ENCODE data around the gene BCKDHA. TPM values are rescaled to one million over a fixed set of nuclear protein-coding genes. Genes with fewer than 3 reads are reported as not detected.

BCKDHA gene
- total RNA-seq, 4 donors from 2014 or later = 80.8 to 115 (median 84.1) TPM

- Histone ChIP-seq H3K27ac (peak overlapping the region; percentile 51 to 83 (median 78)), H3K9me3 (no peaks in the 10 kb centered on the region), H3K4me1 (peaks cover 51 to 61% of the 10 kb centered on the region in 2 donors), H3K4me3 (no peak overlapping the region), H3K36me3 (peaks cover 0 to 34% of the 10 kb centered on the region in 2 donors), H3K27me3 (no peaks in the 10 kb centered on the region)
- no peak for DNase-seq
- no peak for ATAC-seq
- TF ChIP-seq CTCF (IDR thresholded peaks at IDR 0.05 in 4 of 5, conservative IDR thresholded peaks at IDR 0.05 in 1 of 5) = no peak
- TF ChIP-seq POLR2A (IDR thresholded peaks at IDR 0.05) = no peak
- in situ Hi-C loops (cut with MboI; ENCODE audit: low sequenced_read_pairs in 4 of 4) (no loop called here), intact Hi-C loops (cut with DNase I; ENCODE audit: low total_unique reads) (loop anchor here (2.0 kb wide), 1 partner anchor 15 kb away; no protein-coding TSS in a partner anchor)
Measured at GRCh38 chr19:41413947-41414346, 16.3 kb downstream of the BCKDHA start.

GRCh38 chr19:41414461-41414860, 16.8 kb downstream of the BCKDHA start:
- DNase-seq (no peak), ATAC-seq (no peak)
- peaks cover 47 to 56% of the 10 kb centered on the region in 2 donors for H3K4me1 ChIP-seq
- no peaks in the 10 kb centered on the region for H3K27me3 ChIP-seq
- TF ChIP-seq CTCF (IDR thresholded peaks at IDR 0.05 in 4 of 5, conservative IDR thresholded peaks at IDR 0.05 in 1 of 5) = no peak
- TF ChIP-seq POLR2A (IDR thresholded peaks at IDR 0.05) = no peak
- in situ Hi-C loops (cut with MboI; ENCODE audit: low sequenced_read_pairs in 4 of 4) = no loop called here
- intact Hi-C loops (cut with DNase I; ENCODE audit: low total_unique reads) = loop anchor here (2.0 kb wide), 1 partner anchor 16 kb away; no protein-coding TSS in a partner anchor
- peaks cover 0 to 40% of the 10 kb centered on the region in 2 donors for H3K36me3 ChIP-seq
- peak overlapping the region; percentile 51 to 83 (median 78) for H3K27ac ChIP-seq
- H3K9me3 ChIP-seq = no peaks in the 10 kb centered on the region
- no peak overlapping the region for H3K4me3 ChIP-seq

GRCh38 chr19:41415154-41415571, 17.5 kb downstream of the BCKDHA start:
- peak; percentile 78 to 82 for ATAC-seq
- Histone ChIP-seq H3K27me3 (no peaks in the 10 kb centered on the region), H3K4me3 (no peak overlapping the region), H3K9me3 (no peaks in the 10 kb centered on the region), H3K36me3 (peaks cover 0 to 47% of the 10 kb centered on the region in 2 donors), H3K4me1 (peaks cover 41 to 49% of the 10 kb centered on the region in 2 donors), H3K27ac (peak overlapping the region; percentile 51 to 83 (median 78))
- DNase-seq = peak; percentile 52 to 89
- intact Hi-C loops (cut with DNase I; ENCODE audit: low total_unique reads) (loop anchor here (2.0 kb wide), 1 partner anchor 16 kb away; no protein-coding TSS in a partner anchor), in situ Hi-C loops (cut with MboI; ENCODE audit: low sequenced_read_pairs in 4 of 4) (no loop called here)
- no peak for TF ChIP-seq CTCF (IDR thresholded peaks at IDR 0.05 in 4 of 5, conservative IDR thresholded peaks at IDR 0.05 in 1 of 5)
- no peak for TF ChIP-seq POLR2A (IDR thresholded peaks at IDR 0.05)

GRCh38 chr19:41416194-41416674, 18.6 kb downstream of the BCKDHA start:
- H3K4me3 ChIP-seq = no peak overlapping the region
- H3K9me3 ChIP-seq = no peaks in the 10 kb centered on the region
- intact Hi-C loops (cut with DNase I; ENCODE audit: low total_unique reads) = no loop called here
- DNase-seq = no peak
- peaks cover 30 to 41% of the 10 kb centered on the region in 2 donors for H3K4me1 ChIP-seq
- ATAC-seq = no peak
- in situ Hi-C loops (cut with MboI; ENCODE audit: low sequenced_read_pairs in 4 of 4) = no loop called here
- peak overlapping the region in 2 of 4 donors; percentile 81 to 83 for H3K27ac ChIP-seq
- no peaks in the 10 kb centered on the region for H3K27me3 ChIP-seq
- no peak for TF ChIP-seq POLR2A (IDR thresholded peaks at IDR 0.05)
- no peak for TF ChIP-seq CTCF (IDR thresholded peaks at IDR 0.05 in 4 of 5, conservative IDR thresholded peaks at IDR 0.05 in 1 of 5)
- peaks cover 0 to 49% of the 10 kb centered on the region in 2 donors for H3K36me3 ChIP-seq

Measured in gastrocnemius medialis (tissue), 4 donors.